OCI-LY7 (cell line): Measurements from ENCODE around the gene PEX7.

ENCODE experiments used
- CTCF ChIP-seq: fragments of 200-600 bp; sonication (generic); conservative IDR thresholded peaks from 2 replicates; pipeline ENCODE4 v1.5.1; 2014; ENCODE audit warnings: mild to moderate bottlenecking, antibody characterized with exemption, low read length, moderate library complexity, mixed read lengths
- EZH2phosphoT487 ChIP-seq: fragments of 200-600 bp; sonication (generic); IDR thresholded peaks from 2 replicates; pipeline ENCODE4 v1.6.1; 2018; ENCODE audit warnings: low read depth, borderline replicate concordance, mild to moderate bottlenecking, mixed run types, antibody characterized with exemption, low read length, moderate library complexity, mixed read lengths

GRCh38 chr6:136890194-136890839, 67.9 kb downstream of the PEX7 start:
- TF ChIP-seq CTCF (0 out of 2 replicates have a peak, but pooled peaks have one; percentile 20), EZH2phosphoT487 (no peak)
